NCI-H226 (cell line): ENCODE measurements around the gene CEP290.
"Not testable (repeated sequence)": the region's sequence is repeated elsewhere in the genome, so short reads cannot be mapped to it uniquely, and the experiment has no call there.

Experiments used
- DNase-seq: peaks from one replicate; pipeline ENCODE4 v3.0.0-alpha.2; 2015

CEP290 gene

DNA sequence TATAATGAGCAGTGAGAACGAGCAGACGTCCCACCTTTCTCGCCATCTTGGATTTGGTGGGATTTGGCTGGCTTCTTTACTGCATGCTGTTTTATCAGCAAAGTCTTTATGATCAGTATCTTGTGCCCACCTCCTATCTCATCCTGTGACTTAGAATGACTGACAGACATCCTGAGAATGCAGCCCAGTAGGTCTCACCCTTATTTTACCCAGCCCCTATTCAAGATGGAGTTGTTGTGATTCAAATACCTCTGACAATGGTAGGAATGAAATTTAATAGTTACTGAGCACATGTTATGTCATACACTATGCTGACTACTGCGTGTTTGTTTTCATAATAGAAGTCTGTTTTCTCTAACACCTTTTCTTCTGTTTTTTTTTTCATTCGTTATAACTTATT lies 2.1 kb upstream of the CEP290 start:
- DNase-seq: no peak

DNA sequence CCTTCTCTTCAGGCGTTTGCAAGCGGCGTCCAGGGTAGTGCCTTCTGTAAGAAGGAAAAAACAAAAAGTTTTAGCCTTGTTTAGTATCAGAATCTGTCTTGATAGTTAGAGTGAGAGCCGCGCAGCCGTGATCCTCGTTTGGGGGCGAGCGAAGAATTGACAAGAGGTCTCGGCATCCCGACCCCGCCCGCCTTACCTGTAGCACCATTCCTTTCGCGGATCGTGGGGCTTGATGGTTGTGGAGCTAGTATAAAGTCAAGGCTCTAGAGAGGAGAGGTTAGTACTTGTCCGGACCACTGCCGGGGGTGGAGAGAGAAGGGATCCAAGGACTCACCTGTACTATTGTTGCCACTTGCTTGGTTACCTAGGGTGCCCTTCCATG lies 713 bp upstream of the CEP290 start:
- DNase-seq: no peak

DNA sequence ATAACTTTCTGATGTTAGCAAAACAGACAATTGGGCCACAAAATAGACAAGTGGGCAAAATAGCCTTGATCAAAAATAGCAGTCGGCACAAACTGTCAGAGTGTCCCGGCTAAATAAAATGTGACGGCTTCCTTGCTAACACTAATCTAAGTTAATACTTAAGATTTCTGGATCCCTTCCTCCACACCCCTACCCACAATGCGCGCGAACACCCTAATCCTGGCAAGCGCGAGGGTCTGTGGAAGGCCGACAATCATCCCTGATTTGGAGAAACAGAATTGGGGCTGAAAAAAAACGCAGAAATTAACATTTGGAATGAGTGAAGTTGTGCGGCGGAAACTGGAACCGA lies 489 bp downstream of the CEP290 start:
- no peak for DNase-seq

DNA sequence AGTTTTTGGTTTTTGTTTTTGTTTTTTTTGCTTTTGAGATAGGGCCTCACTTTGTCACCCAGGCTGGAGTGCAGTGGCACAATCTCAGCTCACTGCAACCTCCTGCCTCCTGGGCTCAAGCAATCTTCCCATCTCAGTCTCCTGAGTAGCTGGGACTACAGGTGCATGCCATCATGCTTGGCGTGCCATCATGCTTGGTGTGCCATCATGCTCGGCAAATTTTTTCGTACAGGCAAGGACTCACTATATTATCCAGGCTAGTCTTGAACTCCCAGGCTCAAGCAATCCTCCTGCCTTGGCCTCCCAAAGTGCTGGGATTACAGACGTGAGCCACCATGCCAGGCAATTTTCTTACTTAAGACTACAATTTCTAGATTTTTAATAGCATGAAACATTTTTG lies 2.2 kb downstream of the CEP290 start:
- DNase-seq: not testable (repeated sequence)

DNA sequence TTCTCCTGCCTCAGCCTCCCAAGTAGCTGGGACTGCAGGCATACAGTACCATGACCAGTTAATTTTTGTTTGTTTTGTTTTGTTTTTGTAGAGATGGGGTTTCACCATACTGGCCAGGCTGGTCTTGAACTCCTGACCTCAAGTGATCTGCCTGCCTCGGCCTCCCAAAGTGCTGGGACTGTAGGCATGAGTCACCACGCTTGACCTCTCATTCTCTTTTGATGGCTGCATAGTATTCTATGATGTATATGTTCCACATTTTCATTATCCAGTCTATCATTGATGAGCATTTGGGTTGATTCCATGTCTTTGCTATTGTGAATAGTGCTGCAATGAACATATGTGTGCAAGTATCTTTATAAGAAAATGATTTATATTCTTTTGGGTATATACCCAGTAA lies 8.7 kb downstream of the CEP290 start:
- DNase-seq: not testable (repeated sequence)

DNA sequence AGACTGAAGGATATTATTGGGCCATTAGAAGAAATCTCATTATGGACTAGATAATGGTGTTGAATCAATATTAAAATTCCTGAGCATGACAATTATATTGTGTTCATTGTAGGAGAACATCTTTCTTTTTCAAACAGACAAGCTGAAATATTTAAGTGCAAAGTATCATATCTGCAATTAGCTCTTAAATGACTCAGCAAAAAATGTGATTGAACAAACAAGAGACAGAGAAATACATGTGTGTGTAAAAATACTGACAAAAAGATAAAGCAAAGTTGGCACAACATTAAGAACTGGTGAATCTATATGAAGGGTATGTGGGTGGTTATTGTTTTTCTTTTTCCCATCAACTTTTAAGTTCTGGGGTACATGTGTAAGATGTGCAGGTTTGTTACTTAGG lies 9.5 kb downstream of the CEP290 start:
- no peak for DNase-seq

DNA sequence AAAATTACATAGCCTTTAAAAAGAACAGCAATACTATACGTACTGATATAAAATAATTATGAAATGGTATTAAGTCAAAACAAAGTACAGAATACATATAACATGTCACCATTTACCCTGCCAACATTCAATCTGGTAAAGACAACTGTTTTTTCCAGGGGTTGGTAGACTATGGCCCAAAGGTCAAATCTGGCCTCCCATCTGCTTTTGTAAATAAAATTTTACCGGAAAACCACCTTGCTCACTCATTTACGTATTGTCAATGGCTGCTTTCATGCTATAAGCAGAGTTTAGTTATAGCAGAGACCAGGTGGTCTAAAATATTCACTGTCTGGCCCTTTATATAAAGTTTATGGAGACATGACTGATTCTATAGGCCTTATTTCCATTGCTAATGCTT lies 14.0 kb downstream of the CEP290 start:
- no peak for DNase-seq

DNA sequence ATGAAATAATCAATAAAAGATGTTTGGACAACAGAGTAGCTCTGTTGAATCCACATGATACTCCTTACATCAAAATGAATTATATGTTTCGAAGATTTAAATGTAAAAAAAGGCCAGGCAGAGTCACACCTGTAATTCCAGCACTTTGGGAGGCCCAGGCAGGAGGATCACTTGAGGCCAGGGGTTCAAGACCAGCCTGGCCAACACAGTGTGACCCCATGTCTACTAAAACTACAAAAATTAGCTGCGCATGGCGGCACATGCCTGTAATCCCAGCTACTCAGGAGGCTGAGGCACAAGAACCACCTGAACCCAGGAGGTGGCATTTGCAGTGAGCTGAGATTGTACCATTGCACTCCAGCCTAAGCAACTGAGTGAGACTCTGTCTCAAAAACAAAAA lies 14.8 kb downstream of the CEP290 start:
- DNase-seq: no peak

DNA sequence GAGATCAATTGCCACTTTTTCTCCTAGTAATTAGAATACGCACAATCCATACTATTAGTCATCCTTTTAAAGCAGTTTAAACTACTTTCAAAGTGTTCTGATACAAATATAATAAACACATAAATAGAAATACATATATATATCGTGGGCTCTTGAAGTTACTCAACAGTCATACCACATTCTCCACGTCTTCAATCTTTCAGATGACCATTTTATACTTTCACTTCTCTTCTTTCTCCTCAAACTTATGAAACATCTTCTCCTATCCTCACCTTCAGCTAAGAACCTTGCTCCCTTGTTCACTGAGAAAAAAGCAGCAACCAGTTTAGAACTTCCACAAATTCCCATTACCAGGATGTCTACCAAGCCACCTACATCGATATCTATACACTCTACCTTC lies 19.2 kb downstream of the CEP290 start:
- no peak for DNase-seq

DNA sequence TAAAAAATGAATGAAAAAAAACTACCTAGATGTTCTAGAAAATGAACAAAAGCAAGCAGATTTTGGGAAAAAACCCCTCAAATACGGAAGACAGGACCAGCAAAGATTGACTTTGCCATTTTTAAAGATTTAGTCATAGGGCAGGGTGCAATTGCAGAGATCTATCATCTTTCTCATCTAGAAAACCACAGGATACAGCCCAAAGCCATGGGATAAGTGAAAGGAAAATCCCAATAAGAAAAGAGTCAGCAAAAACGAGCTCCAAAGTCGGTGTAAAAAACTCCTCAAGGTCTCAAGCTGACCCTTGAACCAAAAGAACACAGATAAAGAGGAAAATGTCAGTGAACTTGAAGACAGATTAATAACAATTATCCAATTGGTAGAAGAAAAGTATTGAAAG lies 28.0 kb downstream of the CEP290 start:
- DNase-seq: no peak

DNA sequence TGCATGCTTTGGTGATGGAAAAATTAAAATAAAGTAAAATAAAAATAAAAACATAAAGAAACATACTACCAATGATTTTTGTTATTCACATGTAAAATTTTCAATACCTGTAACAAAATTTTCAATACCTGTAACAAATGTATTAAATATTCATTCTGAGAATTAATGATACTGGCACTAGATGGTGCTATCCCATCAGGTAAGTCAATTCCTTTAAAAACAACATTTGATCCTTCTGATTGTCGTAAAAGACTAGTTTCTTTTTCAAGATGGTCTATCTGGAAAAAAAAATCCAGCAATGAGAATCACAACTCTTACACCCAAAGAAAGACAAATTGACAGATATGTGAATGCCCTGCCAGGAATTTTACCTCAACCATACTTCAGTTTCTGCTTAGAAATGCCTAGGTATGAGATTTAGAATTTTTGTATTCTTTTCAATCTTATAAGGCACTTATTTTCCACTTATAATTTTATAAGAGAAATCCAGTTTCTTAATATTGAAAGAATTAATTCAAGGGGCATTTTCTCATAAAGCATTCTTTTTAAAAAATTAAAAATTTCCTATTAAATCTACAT lies 30.7 kb downstream of the CEP290 start:
- DNase-seq: no peak

DNA sequence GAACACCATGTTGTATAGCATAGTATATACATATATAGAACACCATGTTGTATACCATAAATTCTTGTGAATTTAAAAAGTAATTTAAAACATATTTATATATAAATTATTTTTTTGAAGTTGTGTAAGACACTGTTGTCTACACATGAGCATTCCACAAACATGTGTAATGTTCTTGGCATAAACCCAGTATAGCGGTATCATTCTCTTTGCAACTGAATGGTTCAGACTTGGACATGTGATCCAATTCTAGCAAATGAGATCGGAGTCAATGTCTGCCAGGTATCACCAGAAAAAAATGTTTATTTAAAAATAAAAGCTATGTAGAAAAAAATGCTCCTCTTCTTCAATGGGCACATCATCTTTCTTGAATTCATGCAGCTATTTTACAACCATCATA lies 33.9 kb downstream of the CEP290 start:
- peak; percentile 25 for DNase-seq

DNA sequence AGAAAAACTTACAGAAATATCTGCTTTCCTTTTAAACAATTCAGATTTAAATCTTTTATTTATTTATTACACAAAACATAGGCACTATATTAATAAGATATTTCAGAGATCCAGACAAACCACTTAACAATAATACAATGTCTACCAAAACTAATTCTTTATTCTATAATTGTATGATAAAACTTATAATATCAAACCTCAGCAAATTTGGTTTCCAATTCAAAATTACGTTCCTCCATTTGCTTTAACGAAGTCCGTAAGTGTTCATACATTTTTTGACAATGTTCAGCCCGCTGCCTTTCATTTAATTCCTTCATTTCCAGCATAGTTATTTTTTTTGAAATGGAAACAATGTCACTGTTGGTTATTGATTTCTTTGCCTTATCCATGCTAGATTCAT lies 48.3 kb downstream of the CEP290 start:
- DNase-seq: no peak

DNA sequence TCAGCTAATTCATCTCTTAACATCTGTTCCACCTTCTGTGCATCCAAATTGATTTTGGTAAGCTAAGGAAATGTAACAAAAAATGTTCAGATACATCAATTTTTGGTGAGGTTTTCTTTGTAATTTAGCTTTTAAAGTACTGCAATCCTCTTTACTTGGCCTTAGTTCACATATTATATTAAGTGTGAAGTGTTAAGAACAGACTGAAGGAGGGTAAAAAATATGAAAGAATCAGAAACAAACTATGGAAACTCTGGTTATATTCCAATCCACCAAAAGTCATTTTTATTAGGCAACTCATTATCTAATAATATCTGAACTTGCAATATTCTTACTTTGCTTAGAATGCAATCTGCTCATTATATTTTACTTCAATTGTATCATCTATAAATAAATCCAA lies 49.1 kb downstream of the CEP290 start:
- no peak for DNase-seq

DNA sequence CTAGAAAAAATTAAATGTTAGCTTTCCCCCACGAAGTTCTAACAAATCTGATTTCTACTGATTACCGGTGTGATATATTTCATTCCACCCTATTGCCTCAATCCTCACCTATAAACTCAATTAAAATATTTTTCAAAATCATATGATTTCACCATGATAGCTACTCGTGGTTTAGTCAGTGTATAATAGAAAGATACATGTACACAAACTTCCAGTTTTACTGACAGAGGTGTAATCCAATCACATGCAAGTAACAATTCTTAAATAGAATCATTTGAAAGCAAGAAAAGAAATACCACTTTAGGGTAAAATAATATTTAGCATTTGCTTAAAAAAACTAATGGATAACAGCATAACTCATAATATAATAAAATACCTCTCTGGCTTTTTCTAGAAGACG lies 57.7 kb downstream of the CEP290 start:
- no peak for DNase-seq

DNA sequence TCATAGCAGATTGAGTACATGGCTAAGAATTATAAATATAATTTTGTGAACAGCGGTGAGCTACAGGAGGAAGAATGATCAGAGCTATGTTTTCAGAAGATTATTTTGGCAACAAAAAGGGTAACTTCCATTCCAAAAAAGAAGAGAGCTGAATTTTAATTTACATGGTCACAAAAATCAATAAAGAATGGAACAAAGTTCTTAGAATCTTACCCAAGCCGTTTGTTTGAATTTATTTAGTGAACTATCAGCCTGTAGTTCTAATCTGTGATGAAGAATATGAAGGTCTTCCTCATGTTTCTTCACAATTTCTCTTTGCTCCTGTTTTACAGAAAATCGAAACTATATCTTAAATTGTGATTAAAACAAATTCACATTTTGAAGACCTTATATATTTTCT lies 58.3 kb downstream of the CEP290 start:
- no peak for DNase-seq

DNA sequence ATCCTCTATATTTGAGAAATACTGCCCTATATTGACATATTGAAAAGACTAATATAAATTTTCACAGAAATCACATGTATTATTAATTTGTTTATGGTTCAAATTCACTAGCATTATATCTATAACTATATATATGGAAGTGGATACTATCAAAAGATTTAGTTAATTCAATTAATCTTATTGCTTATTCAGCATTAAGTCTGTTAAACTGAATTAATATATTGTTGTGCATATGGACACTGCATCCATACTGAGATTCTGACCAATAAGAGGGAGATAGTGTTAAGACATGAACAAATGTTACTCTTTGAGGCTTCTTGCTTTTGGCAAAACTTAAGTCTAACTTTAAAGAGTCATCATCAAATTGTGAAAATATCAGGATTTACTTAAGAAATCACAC lies 60.6 kb downstream of the CEP290 start:
- DNase-seq: no peak

DNA sequence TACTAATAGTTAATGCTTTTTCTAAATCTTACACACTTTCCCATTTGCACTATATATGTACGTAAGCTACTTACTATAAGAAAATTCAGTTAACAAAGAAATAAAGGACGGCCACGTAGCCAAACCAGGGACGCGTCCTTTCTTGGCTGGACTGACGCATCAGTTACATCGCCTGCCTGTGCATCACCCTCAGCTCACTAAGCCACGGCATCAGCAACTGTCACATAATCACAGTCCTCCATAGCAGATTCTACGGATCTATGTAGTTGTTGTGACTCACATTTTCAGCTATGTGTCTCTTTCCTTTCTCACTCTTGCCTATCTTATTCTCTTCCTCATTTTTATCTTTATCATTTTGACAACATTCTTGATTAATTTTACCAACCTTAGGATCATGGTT lies 74.6 kb downstream of the CEP290 start:
- peak; percentile 21 for DNase-seq

DNA sequence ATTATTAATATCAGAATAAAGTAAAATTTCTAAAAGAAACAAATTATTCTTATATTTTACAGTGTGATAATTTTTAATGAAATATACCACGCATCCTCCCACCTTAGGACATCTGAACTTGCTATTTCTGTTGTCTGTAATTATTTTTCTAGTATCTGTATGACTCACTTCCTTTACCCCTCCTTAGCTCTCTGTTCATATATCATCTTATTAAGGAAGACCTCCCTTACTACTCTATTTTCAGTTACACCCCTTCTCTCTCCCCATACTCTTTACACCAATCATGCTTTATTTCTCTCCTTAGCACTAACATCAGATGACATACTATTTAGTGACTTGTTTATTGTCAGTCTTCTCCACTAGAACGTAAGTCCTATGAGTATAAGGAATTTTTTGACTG lies 78.5 kb downstream of the CEP290 start:
- peak; percentile 42 for DNase-seq

DNA sequence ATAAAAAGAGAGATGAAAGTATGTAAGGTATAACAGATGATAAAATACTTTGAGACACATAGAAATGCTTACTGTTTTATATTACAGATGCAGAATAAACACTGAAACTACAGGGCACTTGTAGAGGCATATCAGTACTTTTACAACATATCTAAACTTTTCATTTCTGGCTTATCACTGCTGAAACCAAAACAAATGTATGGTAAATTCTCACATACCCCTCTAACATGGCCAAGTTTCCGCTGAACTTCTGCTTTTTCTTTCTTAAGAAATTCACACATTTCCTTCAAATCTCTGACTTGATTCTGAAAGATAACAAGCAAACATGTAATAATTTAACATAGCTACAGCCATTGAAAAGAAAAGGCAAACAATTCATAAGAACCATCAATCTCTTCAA lies 79.4 kb downstream of the CEP290 start:
- no peak for DNase-seq

DNA sequence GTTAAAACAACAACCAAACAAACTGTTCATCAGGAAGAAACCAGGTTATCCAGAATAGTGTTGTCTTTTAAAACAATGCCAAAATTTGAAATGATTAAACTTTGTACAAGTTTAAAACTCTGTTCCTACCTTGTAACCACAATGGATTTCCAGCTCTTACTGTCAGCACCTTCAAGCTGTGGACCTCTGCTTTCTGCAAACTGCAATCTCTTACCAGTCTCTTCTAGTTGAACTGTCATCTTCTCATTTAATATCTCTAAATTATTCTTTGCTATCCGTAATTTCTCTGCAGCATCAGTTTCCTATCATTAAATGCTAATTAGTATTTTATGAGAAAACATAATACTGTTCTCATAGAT lies 83.2 kb downstream of the CEP290 start:
- DNase-seq: no peak

DNA sequence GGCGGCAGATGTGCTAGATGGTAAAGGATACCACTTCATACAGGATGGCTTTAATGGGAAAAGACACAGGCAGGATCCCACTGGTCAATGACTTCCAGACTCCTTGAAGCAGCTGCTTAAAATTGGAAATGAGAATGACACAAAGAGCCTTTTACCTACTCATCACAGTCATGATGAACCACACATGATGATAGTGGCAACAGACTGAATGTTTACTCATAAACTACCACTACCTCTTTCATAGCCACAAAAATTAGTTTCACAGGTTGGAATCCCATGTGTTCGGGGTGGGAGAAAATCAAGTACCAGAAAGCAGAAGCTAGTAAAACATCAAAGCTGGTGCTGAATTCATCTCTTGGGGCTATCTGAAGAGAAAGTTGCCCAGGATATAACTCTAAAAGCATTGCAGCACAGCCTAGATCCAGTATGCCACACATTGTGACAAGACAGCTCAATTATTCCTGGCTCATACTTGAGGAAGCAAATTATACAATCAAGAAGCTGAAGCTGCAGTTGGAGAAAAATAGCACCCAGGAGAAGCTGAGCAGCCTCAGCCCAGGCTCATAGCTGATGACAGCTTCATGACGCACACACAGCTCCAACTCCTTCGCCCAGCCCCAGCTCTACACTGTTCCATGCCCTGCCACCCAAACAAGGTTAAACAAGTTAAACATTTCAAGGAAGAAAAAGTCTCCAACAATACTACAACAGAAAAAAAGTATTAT lies 83.7 kb downstream of the CEP290 start:
- DNase-seq: no peak

DNA sequence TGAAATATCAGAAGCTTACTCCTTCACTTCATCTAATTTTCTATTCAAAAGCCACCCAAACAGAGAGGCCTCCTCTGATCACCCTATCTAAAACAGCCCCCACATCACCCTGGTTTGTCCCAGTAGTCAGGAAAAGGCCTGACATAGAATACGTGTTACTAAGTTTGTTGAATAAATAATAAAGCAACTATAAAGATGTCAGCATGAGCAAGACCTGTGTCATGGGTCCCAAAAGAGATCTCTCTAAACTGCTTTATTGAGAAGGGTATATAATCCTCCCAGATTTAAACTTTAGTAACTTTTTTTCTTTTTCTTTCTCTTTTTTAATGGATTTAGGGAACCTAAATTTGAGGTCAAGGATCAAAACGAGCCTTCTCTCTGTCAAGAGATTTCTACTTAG lies 85.3 kb downstream of the CEP290 start:
- no peak for DNase-seq

DNA sequence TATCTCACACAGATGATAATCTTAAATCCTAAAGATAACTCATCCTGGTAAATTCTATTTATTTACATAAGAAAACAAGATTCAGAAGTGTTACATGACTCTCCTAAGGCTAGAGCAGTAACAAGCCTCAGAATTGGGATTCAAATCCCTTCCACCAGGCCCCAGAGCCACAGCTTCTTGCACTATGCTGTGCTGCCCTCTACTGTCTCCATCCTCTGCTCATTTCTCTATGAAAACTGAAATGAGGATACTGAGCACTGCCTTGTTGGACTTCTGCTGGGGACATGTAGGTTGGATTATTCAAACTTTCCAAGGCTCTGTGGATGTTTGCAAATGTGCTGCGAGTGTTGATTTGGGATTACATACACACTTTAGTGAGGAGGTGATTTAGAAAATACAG lies 89.2 kb downstream of the CEP290 start:
- DNase-seq: peak; percentile 41

DNA sequence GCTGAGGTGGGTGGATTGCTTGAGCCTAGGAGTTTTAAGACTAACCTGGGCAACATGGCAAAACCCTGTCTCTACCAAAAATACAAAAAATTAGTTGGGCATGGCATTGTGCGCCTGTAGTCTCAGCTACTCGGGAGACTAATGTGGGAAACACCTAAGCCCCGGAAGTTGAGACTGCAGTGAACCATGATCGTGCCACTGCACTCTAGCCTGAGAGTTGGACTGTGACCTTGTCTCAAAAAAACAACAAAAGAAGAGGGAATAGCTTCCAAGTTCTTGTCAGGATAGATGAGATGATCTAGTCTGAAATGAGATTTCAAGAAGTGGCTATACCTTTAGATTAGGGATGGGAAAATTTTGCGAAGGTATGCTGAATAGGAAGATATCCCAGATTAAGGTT lies 97.9 kb downstream of the CEP290 start:
- no peak for DNase-seq

DNA sequence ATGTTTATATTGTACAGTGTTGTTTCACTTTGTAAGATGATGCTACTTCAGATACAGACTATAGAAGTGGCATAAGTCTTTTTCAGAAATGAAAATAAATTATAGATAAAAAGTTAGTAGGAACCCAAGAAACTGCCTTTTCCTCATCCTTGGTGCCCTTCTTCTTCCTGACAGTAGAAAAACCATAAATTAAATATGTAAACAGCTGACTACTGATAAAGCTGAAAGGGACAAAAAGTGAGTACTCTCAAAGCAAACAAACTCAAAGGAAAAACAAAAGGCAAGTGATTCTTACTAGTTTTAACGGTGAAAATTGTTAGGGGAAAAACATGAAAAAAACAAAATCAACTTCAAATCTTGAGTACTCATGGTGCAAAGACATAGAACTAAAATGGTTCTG lies 104.1 kb downstream of the CEP290 start:
- no peak for DNase-seq
